NB4 (cell line): ENCODE data around the gene SND1.

ENCODE experiments used
- DNase-seq: peaks from one replicate; pipeline ENCODE4 v3.0.0; 2010; ENCODE audit warnings: low read depth
- H3K4me3 ChIP-seq: one replicate; pipeline ENCODE4 v1.5.1; 2011; ENCODE audit warnings: mild to moderate bottlenecking, low read depth, low read length, moderate library complexity
- CTCF ChIP-seq: IDR thresholded peaks from one replicate; pipeline ENCODE4 v1.5.1; 2012; ENCODE audit warnings: low read depth, low read length
- MAX ChIP-seq: IDR thresholded peaks from 2 replicates; pipeline ENCODE4 v1.6.1; 2011; ENCODE audit warnings: low read depth, low read length
- MYC ChIP-seq: IDR thresholded peaks from 2 replicates; pipeline ENCODE4 v1.6.1; 2011; ENCODE audit warnings: low read depth, low read length
- POLR2A ChIP-seq: IDR thresholded peaks from 2 replicates; pipeline ENCODE4 v1.6.1; 2011; ENCODE audit warnings: mild to moderate bottlenecking; ENCODE audit not compliant: insufficient read length; ENCODE audit errors: extremely low read depth

SND1 gene

GRCh38 chr7:128076196-128076795, 424.3 kb downstream of the SND1 start:
- no peak overlapping the region for H3K4me3 ChIP-seq
- DNase-seq: no peak
- TF ChIP-seq MYC (no peak), MAX (no peak), CTCF (no peak), POLR2A (no peak)

- no peak overlapping the region for H3K4me3 ChIP-seq
- DNase-seq: peak; percentile 30
- TF ChIP-seq CTCF: no peak
- no peak for TF ChIP-seq MAX
- no peak for TF ChIP-seq POLR2A
- TF ChIP-seq MYC: no peak
Observed at GRCh38 chr7:128076796-128077271, 424.8 kb downstream of the SND1 start.

GRCh38 chr7:128078309-128078708, 426.3 kb downstream of the SND1 start:
- no peak overlapping the region for H3K4me3 ChIP-seq
- DNase-seq: no peak
- no peak for TF ChIP-seq MAX

GRCh38 chr7:128080169-128080568, 428.2 kb downstream of the SND1 start:
- TF ChIP-seq POLR2A (no peak), CTCF (no peak), MYC (no peak), MAX (no peak)
- no peak overlapping the region for H3K4me3 ChIP-seq
- DNase-seq: no peak

GRCh38 chr7:128081351-128081750, 429.4 kb downstream of the SND1 start:
- no peak for TF ChIP-seq POLR2A
- TF ChIP-seq MYC: no peak
- TF ChIP-seq CTCF: no peak
- TF ChIP-seq MAX: no peak
- DNase-seq: no peak
- no peak overlapping the region for H3K4me3 ChIP-seq

GRCh38 chr7:128081808-128082207, 429.8 kb downstream of the SND1 start:
- DNase-seq: no peak
- no peak overlapping the region for H3K4me3 ChIP-seq
- TF ChIP-seq CTCF: no peak

GRCh38 chr7:128082431-128082830, 430.4 kb downstream of the SND1 start:
- no peak for DNase-seq
- H3K4me3 ChIP-seq: no peak overlapping the region
- no peak for TF ChIP-seq CTCF
- no peak for TF ChIP-seq MAX
- TF ChIP-seq POLR2A: no peak
- TF ChIP-seq MYC: no peak
